A673 (cell line): Measurements from ENCODE around the gene NACC2. TPM values are rescaled to one million over a fixed set of nuclear protein-coding genes. Genes with fewer than 3 reads are reported as not detected.
A peak's percentile ranks its signal among the peaks of the same experiment; 100 is the strongest.
"Not testable (repeated sequence)": the region's sequence is repeated elsewhere in the genome, so short reads cannot be mapped to it uniquely, and the experiment has no call there.

Source experiments
- BruUV-seq: library from RNA; stranded (reverse); fragments of 400-500 nt; replicated peaks from 2 replicates; lab custom pipeline; 2021; lab: Mats Ljungman, UMichigan
- CTCF ChIA-PET: fragments of 300-600 bp; sonication (Branson Sonifier 250); formaldehyde crosslinking; loops from one replicate; lab custom pipeline; 2022; ENCODE audit warnings: antibody characterized with exemption; lab: Charles Lee
- POLR2A ChIA-PET: fragments of 300-600 bp; sonication (Branson Sonifier 250); formaldehyde crosslinking; loops from one replicate; lab custom pipeline; 2022; ENCODE audit warnings: antibody characterized with exemption; ENCODE audit not compliant: low non-redundant PET; lab: Charles Lee
- DNase-seq: peaks from one replicate; pipeline ENCODE4 v3.0.0-alpha.2; 2015; ENCODE audit warnings: low spot score
- H3K27ac ChIP-seq: fragments of 200-600 bp; sonication (generic); 2 replicates; pipeline ENCODE4 v1.5.1; 2016; ENCODE audit warnings: mixed run types, low read depth, mild to moderate bottlenecking, mixed read lengths, antibody characterized with exemption, low read length; ENCODE audit not compliant: poor library complexity, severe bottlenecking
- H3K27me3 ChIP-seq: fragments of 200-600 bp; sonication (generic); replicated peaks from 2 replicates; pipeline ENCODE4 v1.6.1; 2017; ENCODE audit warnings: mixed run types, low read depth, mild to moderate bottlenecking, mixed read lengths, antibody characterized with exemption, low read length; ENCODE audit not compliant: insufficient read depth, poor library complexity
- H3K36me3 ChIP-seq: fragments of 200-600 bp; sonication (generic); 2 replicates; pipeline ENCODE4 v1.6.1; 2016; ENCODE audit warnings: mixed run types, mild to moderate bottlenecking, mixed read lengths, antibody characterized with exemption, low read length; ENCODE audit not compliant: insufficient read depth, poor library complexity, severe bottlenecking
- H3K4me1 ChIP-seq: fragments of 200-600 bp; sonication (generic); 2 replicates; pipeline ENCODE4 v1.6.1; 2017; ENCODE audit warnings: mixed run types, mild to moderate bottlenecking, mixed read lengths, antibody characterized with exemption, low read length; ENCODE audit not compliant: insufficient read depth, poor library complexity, severe bottlenecking
- H3K4me3 ChIP-seq: fragments of 200-600 bp; sonication (generic); 2 replicates; pipeline ENCODE4 v1.5.1; 2016; ENCODE audit warnings: low read depth, mixed run types, mild to moderate bottlenecking, mixed read lengths, low read length; ENCODE audit not compliant: poor library complexity, severe bottlenecking
- H3K9me3 ChIP-seq: fragments of 200-600 bp; sonication (generic); 2 replicates; pipeline ENCODE4 v1.6.1; 2016; ENCODE audit warnings: mixed run types, low read depth, mild to moderate bottlenecking, mixed read lengths, antibody characterized with exemption, low read length; ENCODE audit not compliant: poor library complexity, severe bottlenecking
- EZH2 ChIP-seq: fragments of 200-600 bp; sonication (generic); IDR thresholded peaks from 2 replicates; pipeline ENCODE4 v1.6.1; 2017; ENCODE audit warnings: borderline replicate concordance, low read depth, mild to moderate bottlenecking, mixed read lengths, antibody characterized with exemption, low read length; ENCODE audit not compliant: poor library complexity, severe bottlenecking
- intact Hi-C: fragments of 100-400 bp; cut with micrococcal nuclease; formaldehyde crosslinking; loops from one replicate; pipeline ENCODE4 v1.10.0; 2022; ENCODE audit not compliant: unreplicated experiment
- total RNA-seq: library from RNA; stranded (reverse); gene quantifications from 2 replicates; pipeline ENCODE4 v1.2.3, GENCODE V29; 2021
- TF ChIP-seq, protein P1 (sequence below): fragments of 300-800, 200-600 bp; sonication (generic); conservative IDR thresholded peaks from 2 replicates; pipeline ENCODE4 v1.5.1; 2017; ENCODE audit warnings: low read depth, mild to moderate bottlenecking, antibody characterized with exemption, low read length, moderate library complexity, mixed read lengths

Gene NACC2
- total RNA-seq, 1 experiment from 2014 or later, result 19.5 TPM

DNA sequence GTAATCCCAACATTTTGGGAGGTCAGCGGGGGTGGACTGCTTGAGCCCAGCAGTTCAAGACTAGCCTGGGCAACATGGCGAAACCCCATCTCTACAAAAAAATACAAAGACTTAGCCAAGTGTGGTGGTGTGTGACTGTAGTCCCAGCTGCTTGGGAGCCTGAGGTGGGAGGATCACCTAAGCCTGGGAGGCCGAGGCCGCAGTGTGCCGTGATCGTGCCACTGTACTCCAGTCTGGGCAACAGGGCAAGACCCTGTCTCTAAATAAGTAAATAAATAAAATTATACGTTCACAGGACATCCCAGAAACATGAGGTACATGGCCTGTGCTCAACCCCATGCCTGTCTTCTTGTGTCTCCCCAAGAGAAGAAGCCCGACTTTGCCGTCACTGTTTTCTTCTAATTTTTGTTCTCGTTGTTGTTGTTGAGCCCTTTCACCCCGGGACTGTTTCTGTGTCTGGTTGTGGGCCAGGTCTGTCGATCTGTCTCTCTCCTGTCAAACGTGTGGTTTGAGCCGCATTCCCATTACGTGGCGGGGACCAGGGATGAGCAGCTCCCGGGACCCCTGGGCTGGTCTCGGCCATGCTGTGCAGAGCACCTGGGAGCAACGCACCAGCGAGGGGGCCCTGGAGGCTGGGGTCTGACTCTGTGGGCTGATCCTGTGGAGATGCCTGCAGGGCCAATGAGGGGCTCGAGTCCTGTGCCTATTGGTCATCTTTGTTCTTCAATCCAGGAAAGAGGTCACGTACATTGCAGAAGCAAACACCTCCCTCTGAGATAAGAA, 32.2 kb downstream of the NACC2 start:
- ChIA-PET CTCF (no interaction called here), POLR2A (no interaction called here)
- TF ChIP-seq EZH2, result no peak
- TF ChIP-seq, protein P1, sequence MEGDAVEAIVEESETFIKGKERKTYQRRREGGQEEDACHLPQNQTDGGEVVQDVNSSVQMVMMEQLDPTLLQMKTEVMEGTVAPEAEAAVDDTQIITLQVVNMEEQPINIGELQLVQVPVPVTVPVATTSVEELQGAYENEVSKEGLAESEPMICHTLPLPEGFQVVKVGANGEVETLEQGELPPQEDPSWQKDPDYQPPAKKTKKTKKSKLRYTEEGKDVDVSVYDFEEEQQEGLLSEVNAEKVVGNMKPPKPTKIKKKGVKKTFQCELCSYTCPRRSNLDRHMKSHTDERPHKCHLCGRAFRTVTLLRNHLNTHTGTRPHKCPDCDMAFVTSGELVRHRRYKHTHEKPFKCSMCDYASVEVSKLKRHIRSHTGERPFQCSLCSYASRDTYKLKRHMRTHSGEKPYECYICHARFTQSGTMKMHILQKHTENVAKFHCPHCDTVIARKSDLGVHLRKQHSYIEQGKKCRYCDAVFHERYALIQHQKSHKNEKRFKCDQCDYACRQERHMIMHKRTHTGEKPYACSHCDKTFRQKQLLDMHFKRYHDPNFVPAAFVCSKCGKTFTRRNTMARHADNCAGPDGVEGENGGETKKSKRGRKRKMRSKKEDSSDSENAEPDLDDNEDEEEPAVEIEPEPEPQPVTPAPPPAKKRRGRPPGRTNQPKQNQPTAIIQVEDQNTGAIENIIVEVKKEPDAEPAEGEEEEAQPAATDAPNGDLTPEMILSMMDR, result no peak
- intact Hi-C loops, result no loop called here
- Histone ChIP-seq H3K4me1 (peaks cover 36% of the 10 kb centered on the region), H3K9me3 (no peaks in the 10 kb centered on the region), H3K36me3 (no peaks in the 10 kb centered on the region), H3K27me3 (no peaks in the 10 kb centered on the region), H3K27ac (no peak overlapping the region), H3K4me3 (no peak overlapping the region)
- no TSS peak for BruUV-seq
- no peak for DNase-seq

DNA sequence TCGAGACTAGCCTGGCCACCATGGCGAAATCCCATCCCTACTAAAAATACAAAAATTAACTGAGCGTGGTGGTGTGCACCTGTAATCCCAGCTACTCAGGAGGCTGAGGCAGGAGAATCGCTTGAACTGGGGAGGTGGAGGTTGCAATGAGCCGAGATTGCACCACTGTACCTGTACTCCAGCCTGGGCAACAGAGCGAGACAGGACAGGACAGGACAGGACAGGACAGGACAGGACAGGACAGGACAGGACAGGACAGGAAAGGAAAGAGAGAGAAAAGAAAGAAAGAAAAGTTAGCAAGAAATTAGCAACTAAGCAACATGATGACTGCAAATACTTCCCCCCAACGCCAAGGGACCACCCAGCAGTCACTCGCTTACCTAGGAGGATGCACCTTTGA, 33.2 kb downstream of the NACC2 start:
- H3K27me3 ChIP-seq, CTCF ChIA-PET, POLR2A ChIA-PET, BruUV-seq, H3K27ac ChIP-seq, intact Hi-C loops, H3K4me3 ChIP-seq, H3K9me3 ChIP-seq, DNase-seq, H3K36me3 ChIP-seq: not testable (repeated sequence)
- peaks cover 45% of the 10 kb centered on the region for H3K4me1 ChIP-seq

DNA sequence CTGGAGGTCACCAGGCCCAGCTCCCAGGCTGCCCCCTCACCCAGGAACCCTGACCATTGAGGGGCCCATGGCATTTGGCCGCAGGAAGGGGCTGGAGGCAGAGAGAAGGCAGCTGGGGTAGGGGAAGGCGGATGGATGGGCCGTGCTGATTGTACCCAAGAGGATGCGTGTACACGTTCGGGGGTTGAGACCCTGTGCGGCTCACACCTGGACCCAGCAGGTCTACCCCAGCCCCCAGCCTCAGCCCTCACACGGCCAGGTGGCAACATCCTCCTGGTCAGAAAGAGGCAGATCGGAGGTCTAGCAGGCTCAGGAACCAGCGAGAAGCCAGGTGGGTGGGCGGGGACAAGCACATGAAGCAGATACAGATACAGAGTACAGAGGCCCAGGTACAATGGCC, 33.7 kb downstream of the NACC2 start:
- no peak for TF ChIP-seq EZH2
- TF ChIP-seq, protein P1, result no peak
- POLR2A ChIA-PET, result no interaction called here
- CTCF ChIA-PET, result no interaction called here
- no peaks in the 10 kb centered on the region for H3K9me3 ChIP-seq
- peak overlapping the region; percentile 59 for H3K27ac ChIP-seq
- intact Hi-C loops, result no loop called here
- no peak overlapping the region for H3K4me3 ChIP-seq
- no peaks in the 10 kb centered on the region for H3K27me3 ChIP-seq
- H3K36me3 ChIP-seq, result no peaks in the 10 kb centered on the region
- H3K4me1 ChIP-seq, result peaks cover 49% of the 10 kb centered on the region
- BruUV-seq, result no TSS peak
- DNase-seq, result no peak
